NCI-H1694 treated with DMSO at 0.1 percent for 48 hours (cell line): Measurements from ENCODE around the gene KRTAP1-5.
"Not testable (repeated sequence)": the region's sequence is repeated elsewhere in the genome, so short reads cannot be mapped to it uniquely, and the experiment has no call there.

ENCODE experiments used
- DNase-seq: peaks from one replicate; lab custom pipeline; 2025; lab: John Stamatoyannopoulos, UW

KRTAP1-5 gene

DNA sequence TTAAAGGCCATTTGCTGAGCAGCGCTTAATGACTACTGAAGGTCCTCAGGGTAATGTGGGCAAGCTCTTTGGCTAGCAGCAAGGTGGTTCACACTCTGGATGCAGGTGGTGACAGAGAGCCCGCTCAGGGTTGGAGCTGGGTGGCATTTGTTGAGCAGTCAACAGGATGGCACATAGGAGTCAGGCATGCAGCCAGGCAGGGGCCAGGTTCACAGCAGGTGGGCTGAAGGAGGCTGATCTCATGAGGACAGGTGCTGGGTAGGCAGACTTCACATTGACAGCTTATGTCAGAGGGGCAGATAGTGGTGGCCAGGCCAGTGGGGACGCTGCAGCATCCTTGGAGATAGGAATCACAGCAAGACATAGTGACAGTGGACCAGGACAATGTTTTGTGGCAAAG lies 22.6 kb downstream of the KRTAP1-5 start:
- no peak for DNase-seq

GRCh38 chr17:41003926-41004325 lies 23.1 kb downstream of the KRTAP1-5 start:
- no peak for DNase-seq

DNA sequence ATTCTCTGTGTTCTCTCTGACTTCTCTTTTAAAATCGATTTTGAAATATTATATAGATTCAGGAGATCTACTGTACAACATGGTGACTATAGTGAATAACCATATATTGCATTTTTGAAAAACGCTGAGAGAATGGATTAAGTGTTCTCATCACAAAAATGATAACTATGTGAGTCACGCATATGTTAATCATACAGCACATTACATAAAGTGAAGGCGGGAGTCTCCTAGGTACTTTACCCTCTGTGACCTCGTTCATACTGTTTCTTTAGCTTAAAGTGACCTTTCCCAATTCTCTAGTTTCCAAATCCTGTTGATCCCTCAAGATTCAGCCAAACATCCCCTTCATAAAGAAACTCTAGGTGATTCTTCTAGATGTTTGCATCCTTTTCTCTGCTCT lies 24.2 kb downstream of the KRTAP1-5 start:
- no peak for DNase-seq

DNA sequence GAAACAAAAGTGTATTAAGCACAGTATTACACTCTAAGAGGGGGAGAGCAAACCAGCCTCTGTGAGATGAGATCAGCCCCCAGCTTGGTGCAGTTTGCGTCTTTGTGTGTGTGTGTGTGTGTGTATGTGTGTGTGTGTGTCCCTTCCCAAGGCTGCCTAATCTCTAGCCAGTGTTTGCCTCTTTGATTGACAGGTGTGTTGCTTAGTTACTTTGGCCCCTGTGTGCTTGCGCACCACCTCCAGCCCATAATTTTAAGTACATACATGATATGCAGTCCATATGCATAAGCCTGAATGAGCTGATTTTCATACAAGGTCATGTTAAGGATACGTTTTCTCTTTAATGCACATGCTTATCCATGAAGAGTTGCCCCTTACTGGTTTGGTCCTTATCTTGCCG lies 25.2 kb downstream of the KRTAP1-5 start:
- DNase-seq = no peak

- DNase-seq = not testable (repeated sequence)
Observed at GRCh38 chr17:40999563-40999962, 27.4 kb downstream of the KRTAP1-5 start, which contains the start of gene KRTAP3-2. TSS of gene KRTAP3-2 (minus strand) at chr17:40999906. CDS start at chr17:40999853, 53 bp downstream.

DNA sequence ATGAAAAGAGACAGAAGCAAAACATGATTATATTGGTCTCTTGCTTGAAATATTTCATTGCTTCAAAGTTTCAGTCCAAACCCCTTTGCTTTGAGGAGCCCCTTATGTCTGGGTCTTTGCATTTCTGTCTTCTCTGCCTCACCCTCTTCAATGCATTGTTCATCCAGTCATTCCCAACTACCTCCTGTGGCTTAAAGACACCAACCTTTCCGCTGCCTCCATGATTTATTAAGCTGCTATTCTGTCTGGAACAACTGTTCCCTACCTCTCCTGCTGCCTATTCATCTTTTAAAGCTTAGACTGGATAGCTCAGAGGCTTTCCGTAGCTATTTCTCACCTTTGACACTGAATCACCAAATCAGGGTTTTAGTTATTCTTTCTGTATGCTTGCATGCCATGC lies 29.6 kb downstream of the KRTAP1-5 start:
- DNase-seq = no peak

GRCh38 chr17:40996829-40997228 lies 30.2 kb downstream of the KRTAP1-5 start:
- DNase-seq = no peak

DNA sequence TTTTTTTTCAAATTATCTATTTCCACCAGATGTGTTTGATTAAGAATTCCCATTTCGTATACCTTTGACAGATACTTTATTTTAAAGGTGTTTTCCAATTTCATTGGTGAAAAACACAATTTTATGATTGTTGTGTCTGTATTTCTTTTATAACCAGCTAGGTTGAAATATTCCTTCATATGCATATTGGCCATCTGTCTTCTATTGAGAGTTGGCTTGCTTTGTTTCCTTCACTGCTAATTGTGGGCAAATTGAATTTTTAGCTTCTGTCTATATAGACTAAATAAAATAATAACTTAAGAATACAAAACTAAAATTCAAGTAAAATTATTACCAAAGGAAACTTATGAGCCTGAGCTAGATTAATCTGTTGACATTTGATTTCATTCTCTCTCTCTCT lies 31.9 kb downstream of the KRTAP1-5 start:
- DNase-seq = no peak

DNA sequence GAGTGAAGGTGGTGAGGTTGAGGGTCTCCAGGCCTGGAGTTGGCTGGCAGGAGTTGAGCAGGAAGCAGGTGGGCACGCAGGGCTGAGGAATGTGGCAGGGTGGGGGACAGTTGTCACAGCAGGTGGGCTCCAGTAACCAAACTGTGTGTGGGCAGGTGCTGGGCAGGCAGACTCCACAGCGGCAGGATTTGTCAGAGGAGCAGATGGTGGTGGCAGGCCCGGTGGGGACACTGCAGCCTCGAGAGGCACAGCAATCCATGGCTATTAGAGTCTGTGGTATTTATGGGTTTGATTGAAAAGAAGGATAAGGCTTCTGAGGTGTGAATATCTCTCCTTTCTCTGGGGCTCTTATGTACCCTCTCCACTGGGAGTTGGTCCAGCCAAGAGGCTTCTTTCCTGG lies 33.2 kb downstream of the KRTAP1-5 start, which contains the start of gene KRTAP3-3:
Gene KRTAP3-3 (minus strand): TSS at position 326 of the 400 bp plus-strand sequence. CDS start 67 bp downstream, at position 259.
- no peak for DNase-seq

DNA sequence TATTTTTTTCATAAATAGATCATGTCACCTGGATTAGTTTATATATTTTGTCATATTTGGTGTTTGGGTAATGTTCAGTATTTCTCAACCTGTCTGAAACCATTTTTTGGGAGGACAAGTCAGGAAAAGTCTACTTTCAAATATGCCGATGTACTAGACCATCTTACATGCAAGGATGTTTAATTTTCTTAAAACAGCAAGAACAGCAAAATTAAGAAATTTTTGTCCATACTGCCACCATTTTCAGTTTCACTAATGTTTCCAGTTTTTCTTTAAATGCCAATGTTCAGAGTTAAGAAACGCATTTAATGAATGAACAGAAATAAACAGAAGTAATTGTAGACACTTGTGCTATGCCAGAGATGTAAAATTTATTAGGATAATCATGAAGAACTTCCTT lies 33.9 kb downstream of the KRTAP1-5 start:
- no peak for DNase-seq

DNA sequence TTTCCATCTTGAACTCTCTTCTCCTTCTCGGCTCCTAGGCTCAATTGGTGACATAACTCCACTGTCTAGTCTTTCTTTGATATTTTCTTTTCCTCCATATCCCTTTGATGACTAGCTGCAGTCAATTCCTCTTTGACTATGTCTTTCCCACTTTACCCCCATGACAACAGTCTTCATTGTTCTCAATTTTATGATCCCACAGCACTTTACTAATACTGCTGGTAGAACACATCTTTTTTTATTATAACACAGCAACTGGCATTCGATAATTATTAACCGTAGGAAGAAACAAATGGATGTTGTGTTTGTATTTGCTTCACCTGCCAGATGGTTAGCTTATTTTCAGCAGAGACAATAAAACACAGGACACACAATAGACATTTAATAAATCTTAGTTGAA lies 34.3 kb downstream of the KRTAP1-5 start:
- DNase-seq = no peak

- no peak for DNase-seq
Observed at GRCh38 chr17:40986920-40987319, 40.1 kb downstream of the KRTAP1-5 start.

- DNase-seq = no peak
Observed at GRCh38 chr17:40984226-40984625, 42.8 kb downstream of the KRTAP1-5 start, which contains the start of gene KRT40. TSS of gene KRT40 (minus strand) at chr17:40984326. CDS start at chr17:40984273, 53 bp downstream.

DNA sequence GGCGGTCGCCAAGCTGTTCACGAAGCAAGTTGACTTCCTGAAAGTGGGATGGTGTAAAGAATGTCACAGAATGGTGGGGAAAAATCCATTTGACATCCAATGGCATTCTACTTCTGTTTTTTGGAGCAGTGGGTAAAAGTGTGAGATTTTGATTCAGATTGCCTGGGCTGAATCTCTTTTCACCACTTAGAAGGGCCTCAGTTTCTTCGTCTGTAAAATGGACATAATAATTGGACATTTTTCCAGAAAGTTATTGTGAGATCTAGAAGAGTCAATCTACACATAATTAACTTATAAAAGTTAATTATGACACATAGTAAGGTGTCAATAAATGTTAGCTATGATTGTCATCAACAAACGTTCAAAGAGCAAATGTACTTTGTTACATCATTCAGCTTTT lies 45.9 kb downstream of the KRTAP1-5 start:
- no peak for DNase-seq

DNA sequence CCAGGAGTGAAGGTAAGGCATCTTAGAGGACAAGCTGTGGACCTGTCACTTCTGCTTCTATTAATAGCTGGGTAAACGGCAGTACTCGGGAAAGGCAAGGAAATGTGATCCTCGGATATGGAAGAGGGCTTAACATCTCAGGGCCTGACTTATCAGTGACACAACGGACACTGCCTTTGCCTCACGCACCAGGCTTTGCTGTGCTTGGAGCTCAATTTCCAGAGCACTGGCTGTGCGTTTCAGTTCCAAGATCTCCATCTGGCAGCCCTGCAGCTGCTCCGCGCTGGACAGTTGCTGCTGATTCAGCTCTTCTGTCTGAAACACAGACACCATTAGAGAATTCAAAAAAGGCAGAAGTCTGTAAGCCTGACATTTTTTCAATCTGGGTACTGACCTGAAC lies 46.4 kb downstream of the KRTAP1-5 start:
- DNase-seq = no peak

GRCh38 chr17:40980117-40980516 lies 46.9 kb downstream of the KRTAP1-5 start:
- DNase-seq = no peak

DNA sequence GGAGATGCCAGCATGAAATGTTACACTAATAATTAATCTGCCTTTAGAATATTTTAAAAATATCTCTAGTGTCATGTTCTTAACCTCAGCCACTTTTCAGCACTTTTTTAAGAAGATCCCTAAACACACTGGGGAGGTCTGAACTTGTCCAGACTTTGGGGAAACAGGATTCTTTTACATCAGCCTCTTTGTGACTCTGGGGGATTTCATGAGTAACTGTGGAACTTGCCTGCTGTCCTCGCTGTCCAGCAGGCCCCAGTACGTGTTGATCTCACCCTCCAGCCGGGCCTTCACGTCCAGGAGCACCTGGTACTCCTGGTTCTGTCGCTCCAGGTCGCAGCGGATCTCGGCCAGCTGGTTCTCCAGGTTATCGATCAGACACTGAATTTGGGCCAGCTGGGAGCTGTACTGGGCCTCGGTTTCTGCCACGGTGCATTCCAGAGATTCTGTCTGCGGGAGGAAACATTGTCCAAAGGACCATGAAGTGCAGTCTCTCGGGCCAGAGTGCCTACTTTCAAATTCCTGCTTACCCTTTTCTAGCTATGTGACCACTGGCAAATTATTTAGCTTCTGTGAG lies 48.3 kb downstream of the KRTAP1-5 start:
- no peak for DNase-seq
